ENCODE measurements around the gene SGCG. TPM values are rescaled to one million over a fixed set of nuclear protein-coding genes. Genes with fewer than 3 reads are reported as not detected.

The SGCG gene
- polyA plus RNA-seq, 1 of the 3 experiments (the other 2 are of a cell fraction): not detected

GRCh38 chr13:23185542-23185941 lies 4.8 kb downstream of the SGCG start:
- ChIA-PET CTCF (no interaction called here), POLR2A (no interaction called here)
- Histone ChIP-seq H2AFZ (ENCODE audit: low read depth) (no peak overlapping the region), H3K27ac (ENCODE audit: low read depth in 2 of 2, low read length in 1 of 2) (no peak overlapping the region), H3K4me2 (no peak overlapping the region), H3K4me1 (ENCODE audit: control insufficient read depth in 1 of 2, insufficient read depth in 2 of 2, low read depth in 1 of 2, low read length in 1 of 2) (no peaks in the 10 kb centered on the region), H3K9ac (no peak overlapping the region), H3K36me3 (replicated peaks in 1 of 2; ENCODE audit: control insufficient read depth in 1 of 2, insufficient read depth in 2 of 2, low read length in 1 of 2) (no peaks in the 10 kb centered on the region), H3K9me2 (no peaks in the 10 kb centered on the region), H4K20me1 (ENCODE audit: insufficient read depth) (no peaks in the 10 kb centered on the region), H3K79me2 (ENCODE audit: insufficient read depth) (no peaks in the 10 kb centered on the region), H3K4me3 (ENCODE audit: low read depth in 2 of 2, low read length in 1 of 2) (no peak overlapping the region), H3F3A (replicated peaks; ENCODE audit: insufficient read depth) (no peaks in the 10 kb centered on the region), H3K27me3 (ENCODE audit: insufficient read depth) (peaks cover 9% of the 10 kb centered on the region; the same call in 1 of the 2 replicates), H3K9me3 (no peaks in the 10 kb centered on the region)
- 20% methylated on average over 7 of the region's 9 CpGs for WGBS (ENCODE audit: low lambda C conversion rate)
- TF ChIP-seq IRF3 (IDR thresholded peaks at IDR 0.05; ENCODE audit: low read depth, low read length) (no peak), EP300 (IDR thresholded peaks at IDR 0.05; ENCODE audit: borderline replicate concordance in 1 of 2, low read depth in 1 of 2, low read length in 1 of 2) (no peak), YY1 (IDR thresholded peaks at IDR 0.05; ENCODE audit: low read depth) (no peak), TCF12 (IDR thresholded peaks at IDR 0.05) (no peak), CHD2 (IDR thresholded peaks at IDR 0.05; ENCODE audit: low read length, partially characterized antibody) (no peak), NRF1 (IDR thresholded peaks at IDR 0.05; ENCODE audit: low read depth, low read length) (no peak)
- TF ChIP-seq, protein P1, sequence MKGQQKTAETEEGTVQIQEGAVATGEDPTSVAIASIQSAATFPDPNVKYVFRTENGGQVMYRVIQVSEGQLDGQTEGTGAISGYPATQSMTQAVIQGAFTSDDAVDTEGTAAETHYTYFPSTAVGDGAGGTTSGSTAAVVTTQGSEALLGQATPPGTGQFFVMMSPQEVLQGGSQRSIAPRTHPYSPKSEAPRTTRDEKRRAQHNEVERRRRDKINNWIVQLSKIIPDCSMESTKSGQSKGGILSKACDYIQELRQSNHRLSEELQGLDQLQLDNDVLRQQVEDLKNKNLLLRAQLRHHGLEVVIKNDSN (IDR thresholded peaks at IDR 0.05; ENCODE audit: borderline replicate concordance, low read depth): no peak
- no peak for DNase-seq

- TF ChIP-seq, protein P2, sequence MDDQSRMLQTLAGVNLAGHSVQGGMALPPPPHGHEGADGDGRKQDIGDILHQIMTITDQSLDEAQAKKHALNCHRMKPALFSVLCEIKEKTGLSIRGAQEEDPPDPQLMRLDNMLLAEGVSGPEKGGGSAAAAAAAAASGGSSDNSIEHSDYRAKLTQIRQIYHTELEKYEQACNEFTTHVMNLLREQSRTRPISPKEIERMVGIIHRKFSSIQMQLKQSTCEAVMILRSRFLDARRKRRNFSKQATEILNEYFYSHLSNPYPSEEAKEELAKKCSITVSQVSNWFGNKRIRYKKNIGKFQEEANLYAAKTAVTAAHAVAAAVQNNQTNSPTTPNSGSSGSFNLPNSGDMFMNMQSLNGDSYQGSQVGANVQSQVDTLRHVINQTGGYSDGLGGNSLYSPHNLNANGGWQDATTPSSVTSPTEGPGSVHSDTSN (IDR thresholded peaks at IDR 0.05): no peak
- no peak for TF ChIP-seq RCOR1 (IDR thresholded peaks at IDR 0.05; ENCODE audit: low read length)
- no peak for TF ChIP-seq FOXM1 (IDR thresholded peaks at IDR 0.05; ENCODE audit: low read depth)
- no peak for TF ChIP-seq SMC3 (IDR thresholded peaks at IDR 0.05; ENCODE audit: low read depth, low read length)
- TF ChIP-seq IRF3 (IDR thresholded peaks at IDR 0.05; ENCODE audit: low read depth, low read length): no peak
- no peak overlapping the region for H3K27ac ChIP-seq (ENCODE audit: low read depth in 2 of 2, low read length in 1 of 2)
- DNase-seq: no peak
- no peaks in the 10 kb centered on the region for H3K9me2 ChIP-seq
- H3K27me3 ChIP-seq (ENCODE audit: insufficient read depth): no peaks in the 10 kb centered on the region; the same call in 1 of the 2 replicates
- H3K9me3 ChIP-seq: peaks cover 6% of the 10 kb centered on the region; the same call in 1 of the 2 replicates
- H3K36me3 ChIP-seq (replicated peaks in 1 of 2; ENCODE audit: control insufficient read depth in 1 of 2, insufficient read depth in 2 of 2, low read length in 1 of 2): no peaks in the 10 kb centered on the region
- no peak overlapping the region for H3K4me2 ChIP-seq
- ChIA-PET POLR2A (no interaction called here), CTCF (no interaction called here)
- H3K9ac ChIP-seq: no peak overlapping the region
- no peaks in the 10 kb centered on the region for H3K4me1 ChIP-seq (ENCODE audit: control insufficient read depth in 1 of 2, insufficient read depth in 2 of 2, low read depth in 1 of 2, low read length in 1 of 2)
- no peaks in the 10 kb centered on the region for H3K79me2 ChIP-seq (ENCODE audit: insufficient read depth)
- H3F3A ChIP-seq (replicated peaks; ENCODE audit: insufficient read depth): no peaks in the 10 kb centered on the region
- WGBS (ENCODE audit: low lambda C conversion rate): 45% methylated on average over 5 of the region's 5 CpGs
- H3K4me3 ChIP-seq (ENCODE audit: low read depth in 2 of 2, low read length in 1 of 2): no peak overlapping the region
- no peak overlapping the region for H2AFZ ChIP-seq (ENCODE audit: low read depth)
- H4K20me1 ChIP-seq (ENCODE audit: insufficient read depth): no peaks in the 10 kb centered on the region
Observed at GRCh38 chr13:23201870-23202269, 21.1 kb downstream of the SGCG start.
